A549 (cell line): ENCODE results near the gene CMPK2. TPM values are rescaled to one million over a fixed set of nuclear protein-coding genes. Genes with fewer than 3 reads are reported as not detected.

Experiments used
- ATAC-seq, 2 experiments: fragments of 200-7000 bp in 1 of 2; fragments of >200 bp in 1 of 2; cut with Nextera tagmentation in 1 of 2; cut with Tn5 transposase in 1 of 2; 3 replicates each; pipeline versions ENCODE4 v1.8.0 to v1.9.1; 2018 to 2020; ENCODE audit warnings: mild to moderate bottlenecking in 1 of 2, moderate library complexity in 1 of 2
- CTCF ChIA-PET: fragments of 300-600 bp; sonication (Branson Sonifier 250); formaldehyde crosslinking; extraction: SDS; loops from one replicate; lab custom pipeline; 2021; ENCODE audit warnings: antibody characterized with exemption, inconsistent platforms; lab: Yijun Ruan, JAX
- POLR2A ChIA-PET: fragments of 350-600 bp; formaldehyde crosslinking; extraction: SDS; loops from one replicate; lab custom pipeline; 2021; ENCODE audit warnings: antibody characterized with exemption, inconsistent platforms; lab: Yijun Ruan, JAX
- DNase-seq, 2 experiments: peaks; one replicate each; pipeline versions ENCODE4 v3.0.0 to v3.0.0-alpha.2; 2011 to 2016; ENCODE audit warnings: low read depth in 1 of 2, low spot score in 1 of 2
- FAIRE-seq: peaks from 2 replicates; lab custom pipeline; 2011; peaks lifted over from hg19 to GRCh38; lab: Jason Lieb, UNC
- H3K27ac ChIP-seq, 2 experiments: fragments of >200 bp; sonication (Bioruptor Twin); formaldehyde crosslinking; 3 replicates each; pipeline ENCODE4 v1.5.1; 2016 to 2017
- H3K4me1 ChIP-seq: fragments of >200 bp; sonication (Bioruptor Twin); formaldehyde crosslinking; 3 replicates; pipeline ENCODE4 v1.6.1; 2016
- H3K4me2 ChIP-seq: fragments of >200 bp; sonication (Bioruptor Twin); formaldehyde crosslinking; 3 replicates; pipeline ENCODE4 v1.6.1; 2016
- H3K4me3 ChIP-seq: fragments of >200 bp; sonication (Bioruptor Twin); formaldehyde crosslinking; 3 replicates; pipeline ENCODE4 v1.5.1; 2016
- H3K9me3 ChIP-seq: fragments of >200 bp; sonication (Bioruptor Twin); formaldehyde crosslinking; 3 replicates; pipeline ENCODE4 v1.6.1; 2016
- BCL3 ChIP-seq: fragments of >200 bp; sonication (Bioruptor Twin); formaldehyde crosslinking; IDR thresholded peaks from 3 replicates; pipeline ENCODE4 v1.6.1; 2016
- BHLHE40 ChIP-seq: IDR thresholded peaks from 2 replicates; pipeline ENCODE4 v1.6.1; 2012; ENCODE audit warnings: low read depth, low read length, inconsistent platforms
- EHF ChIP-seq: fragments of 250-450 bp; sonication (Bioruptor Pico); IDR thresholded peaks from 2 replicates; pipeline ENCODE4 v1.5.0; 2020; ENCODE audit warnings: mild to moderate bottlenecking
- ELK1 ChIP-seq: fragments of 150-350 bp; IDR thresholded peaks from 2 replicates; pipeline ENCODE4 v1.6.1; 2014; ENCODE audit warnings: low read depth, mild to moderate bottlenecking, low read length
- EP300 ChIP-seq, 2 experiments: fragments of >200 bp; sonication (Bioruptor Twin); formaldehyde crosslinking; IDR thresholded peaks; 2 replicates in 1 of 2; 3 replicates in 1 of 2; pipeline ENCODE4 v1.6.1; 2016 to 2017
- ESRRA ChIP-seq: fragments of 150-350 bp; IDR thresholded peaks from 2 replicates; pipeline ENCODE4 v1.6.1; 2014; ENCODE audit warnings: mild to moderate bottlenecking, low read length, borderline replicate concordance
- FOXS1 ChIP-seq: fragments of 250-450 bp; sonication (Bioruptor Pico); IDR thresholded peaks from 2 replicates; pipeline ENCODE4 v1.5.0; 2020; ENCODE audit warnings: mild to moderate bottlenecking, moderate library complexity
- HDAC2 ChIP-seq: fragments of 200-600 bp; sonication (generic); IDR thresholded peaks from 2 replicates; pipeline ENCODE4 v1.6.1; 2016
- JUN ChIP-seq, 2 experiments: fragments of >200 bp; sonication (Bioruptor Twin); formaldehyde crosslinking; IDR thresholded peaks; 2 replicates in 1 of 2; 3 replicates in 1 of 2; pipeline ENCODE4 v1.6.1; 2016 to 2017
- JUNB ChIP-seq: fragments of >200 bp; sonication (Bioruptor Twin); formaldehyde crosslinking; IDR thresholded peaks from 2 replicates; pipeline ENCODE4 v1.6.1; 2016
- KDM1A ChIP-seq: fragments of 200-600 bp; sonication (generic); IDR thresholded peaks from 2 replicates; pipeline ENCODE4 v1.6.1; 2016; ENCODE audit warnings: low read depth, mild to moderate bottlenecking
- MAZ ChIP-seq: fragments of 150-350 bp; IDR thresholded peaks from 2 replicates; pipeline ENCODE4 v1.6.1; 2014; ENCODE audit warnings: antibody characterized with exemption, low read depth, low read length, borderline replicate concordance
- NFE2L2 ChIP-seq: fragments of 150-350 bp; conservative IDR thresholded peaks from 2 replicates; pipeline ENCODE4 v1.6.1; 2014; ENCODE audit warnings: low read length
- NPAS2 ChIP-seq: fragments of 250-450 bp; sonication (Bioruptor Pico); IDR thresholded peaks from 2 replicates; pipeline ENCODE4 v1.8.0; 2022; ENCODE audit warnings: mild to moderate bottlenecking, moderate library complexity, borderline replicate concordance
- PHF8 ChIP-seq: fragments of 200-600 bp; sonication (generic); IDR thresholded peaks from 2 replicates; pipeline ENCODE4 v1.6.1; 2016; ENCODE audit warnings: low read depth, mild to moderate bottlenecking, antibody characterized with exemption, moderate library complexity, borderline replicate concordance
- POLR2A ChIP-seq: IDR thresholded peaks from 2 replicates; pipeline ENCODE4 v1.6.1; 2012; ENCODE audit warnings: mild to moderate bottlenecking, low read length
- POLR2AphosphoS2 ChIP-seq: conservative IDR thresholded peaks from 2 replicates; pipeline ENCODE4 v1.6.1; 2012; ENCODE audit warnings: low read length, improper control_type of control experiment, inconsistent platforms
- RAD21 ChIP-seq, 2 experiments: fragments of >200 bp in 1 of 2; sonication (Bioruptor Twin) in 1 of 2; formaldehyde crosslinking in 1 of 2; IDR thresholded peaks in 1 of 2; conservative IDR thresholded peaks in 1 of 2; 2 replicates in 1 of 2; 3 replicates in 1 of 2; pipeline ENCODE4 v1.6.1; 2012 to 2018; ENCODE audit warnings: inconsistent platforms in 1 of 2
- SREBF2 ChIP-seq: fragments of 450-650 bp; IDR thresholded peaks from 2 replicates; pipeline ENCODE4 v1.6.1; 2014; ENCODE audit warnings: mild to moderate bottlenecking, moderate library complexity
- ZC3H11A ChIP-seq: fragments of 450-650 bp; IDR thresholded peaks from 2 replicates; pipeline ENCODE4 v1.6.1; 2014; ENCODE audit warnings: antibody characterized with exemption, mild to moderate bottlenecking
- ZFP36 ChIP-seq: fragments of 450-650 bp; IDR thresholded peaks from 2 replicates; pipeline ENCODE4 v1.6.1; 2014; ENCODE audit warnings: borderline replicate concordance; ENCODE audit not compliant: partially characterized antibody
- ZSCAN20 ChIP-seq: fragments of 250-450 bp; sonication (Bioruptor Pico); IDR thresholded peaks from 2 replicates; pipeline ENCODE4 v1.8.0; 2022; ENCODE audit warnings: mild to moderate bottlenecking, moderate library complexity
- WGBS: methylation state at CpG from one replicate; pipeline ENCODE4 v1.1.6; 2017; ENCODE audit errors: missing lambda C conversion rate; 5-methylcytosine and 5-hydroxymethylcytosine counted together
- polyA plus RNA-seq, 4 experiments: library from polyadenylated mRNA; depleted of rRNA in 3 of 4; stranded (reverse); fragments of >200 nt; fragmentation: RNase III in 1 of 4; extraction: RNeasy Plus Mini Kit Qiagen cat#74134 plus additional on column Dnase treatment in 1 of 4; gene quantifications; 2 replicates in 3 of 4; 3 replicates in 1 of 4; pipeline ENCODE4 v1.2.3, GENCODE V29; 2011 to 2017
- TF ChIP-seq, protein P1 (sequence below): IDR thresholded peaks from 2 replicates; pipeline ENCODE4 v1.6.1; 2012
- TF ChIP-seq, protein P2 (sequence below): fragments of >200 bp; sonication (Bioruptor Twin); formaldehyde crosslinking; IDR thresholded peaks from 2 replicates; pipeline ENCODE4 v1.6.1; 2016
- TF ChIP-seq, protein P3 (sequence below): fragments of 250-450 bp; sonication (Bioruptor Pico); IDR thresholded peaks from 2 replicates; pipeline ENCODE4 v1.5.0; 2021; ENCODE audit warnings: mild to moderate bottlenecking, moderate library complexity, borderline replicate concordance

CMPK2 gene
- polyA plus RNA-seq, 2 of the 4 experiments (the other 2 are of a cell fraction), result 0.12 to 0.41 TPM

DNA sequence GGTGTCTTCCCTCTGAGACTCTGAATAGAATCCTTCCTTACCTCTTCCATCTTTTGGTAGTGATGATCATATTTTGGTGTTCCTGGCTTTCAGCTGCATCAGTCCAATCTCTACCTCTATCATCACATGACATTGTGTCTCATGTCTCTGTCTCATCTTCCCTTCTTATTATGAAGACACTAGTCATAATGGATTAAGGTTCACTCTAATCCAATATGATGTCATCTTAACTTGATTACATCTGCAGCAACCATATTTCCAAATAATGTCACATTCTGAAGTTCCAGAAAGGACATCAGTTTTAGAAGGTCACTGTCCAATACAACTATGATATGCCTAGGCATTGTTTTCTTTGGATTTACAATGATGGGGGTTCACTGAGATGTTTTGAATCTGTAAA lies 31.5 kb downstream of the CMPK2 start:
- DNase-seq (no peak), FAIRE-seq (no peak), ATAC-seq (no peak)
- Histone ChIP-seq H3K4me1 (no peaks in the 10 kb centered on the region), H3K9me3 (0 out of 3 replicates have a peak, but pooled peaks cover 7% of the 10 kb centered on the region), H3K4me2 (no peak overlapping the region), H3K4me3 (no peak overlapping the region), H3K27ac (no peak overlapping the region)
- ChIA-PET POLR2A (no interaction called here), CTCF (no interaction called here)
- TF ChIP-seq, protein P1, sequence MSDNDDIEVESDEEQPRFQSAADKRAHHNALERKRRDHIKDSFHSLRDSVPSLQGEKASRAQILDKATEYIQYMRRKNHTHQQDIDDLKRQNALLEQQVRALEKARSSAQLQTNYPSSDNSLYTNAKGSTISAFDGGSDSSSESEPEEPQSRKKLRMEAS, result no peak
- TF ChIP-seq JUN (IDR thresholded peaks at IDR 0.05) (no peak), ELK1 (no peak), FOXS1 (CRISPR knock-in tag) (no peak), HDAC2 (no peak), MAZ (no peak), NFE2L2 (no peak), PHF8 (no peak), ZFP36 (no peak), BHLHE40 (no peak)

GRCh38 chr2:6833300-6833604 lies 32.5 kb downstream of the CMPK2 start:
- DNase-seq (no peak), FAIRE-seq (no peak), ATAC-seq (no peak)
- no peak for TF ChIP-seq JUNB
- TF ChIP-seq EP300 (IDR thresholded peaks at IDR 0.05), result no peak
- TF ChIP-seq RAD21 (conservative IDR thresholded peaks at IDR 0.05 in 1 of 2, IDR thresholded peaks at IDR 0.05 in 1 of 2), result no peak
- no peak for TF ChIP-seq ESRRA
- TF ChIP-seq HDAC2, result no peak
- no peak for TF ChIP-seq ZC3H11A
- no peak for TF ChIP-seq NPAS2 (CRISPR knock-in tag)
- no peak for TF ChIP-seq EHF (CRISPR knock-in tag)
- no peak for TF ChIP-seq BHLHE40
- no peak for TF ChIP-seq SREBF2
- TF ChIP-seq BCL3, result no peak
- TF ChIP-seq ZFP36, result no peak
- TF ChIP-seq, protein P2, sequence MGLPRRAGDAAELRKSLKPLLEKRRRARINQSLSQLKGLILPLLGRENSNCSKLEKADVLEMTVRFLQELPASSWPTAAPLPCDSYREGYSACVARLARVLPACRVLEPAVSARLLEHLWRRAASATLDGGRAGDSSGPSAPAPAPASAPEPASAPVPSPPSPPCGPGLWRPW, result no peak
- no peak for TF ChIP-seq KDM1A
- Histone ChIP-seq H3K4me2 (no peak overlapping the region), H3K4me3 (no peak overlapping the region), H3K27ac (no peak overlapping the region), H3K9me3 (0 out of 3 replicates have a peak, but pooled peaks cover 7% of the 10 kb centered on the region), H3K4me1 (no peaks in the 10 kb centered on the region)
- ChIA-PET CTCF (no interaction called here), POLR2A (no interaction called here)
- WGBS, result 41% methylated on average over 2 of the region's 2 CpGs

- 1% methylated on average over 2 of the region's 2 CpGs for WGBS
- H3K4me2 ChIP-seq, result no peak overlapping the region
- TF ChIP-seq POLR2AphosphoS2 (no peak), JUNB (no peak), JUN (IDR thresholded peaks at IDR 0.05) (no peak), ZSCAN20 (CRISPR knock-in tag) (no peak), POLR2A (no peak)
- TF ChIP-seq, protein P3, sequence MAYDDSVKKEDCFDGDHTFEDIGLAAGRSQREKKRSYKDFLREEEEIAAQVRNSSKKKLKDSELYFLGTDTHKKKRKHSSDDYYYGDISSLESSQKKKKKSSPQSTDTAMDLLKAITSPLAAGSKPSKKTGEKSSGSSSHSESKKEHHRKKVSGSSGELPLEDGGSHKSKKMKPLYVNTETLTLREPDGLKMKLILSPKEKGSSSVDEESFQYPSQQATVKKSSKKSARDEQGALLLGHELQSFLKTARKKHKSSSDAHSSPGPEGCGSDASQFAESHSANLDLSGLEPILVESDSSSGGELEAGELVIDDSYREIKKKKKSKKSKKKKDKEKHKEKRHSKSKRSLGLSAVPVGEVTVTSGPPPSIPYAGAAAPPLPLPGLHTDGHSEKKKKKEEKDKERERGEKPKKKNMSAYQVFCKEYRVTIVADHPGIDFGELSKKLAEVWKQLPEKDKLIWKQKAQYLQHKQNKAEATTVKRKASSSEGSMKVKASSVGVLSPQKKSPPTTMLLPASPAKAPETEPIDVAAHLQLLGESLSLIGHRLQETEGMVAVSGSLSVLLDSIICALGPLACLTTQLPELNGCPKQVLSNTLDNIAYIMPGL (CRISPR knock-in tag), result no peak
- ChIA-PET POLR2A (no interaction called here), CTCF (no interaction called here)
- FAIRE-seq, result no peak
- H3K4me1 ChIP-seq, result no peaks in the 10 kb centered on the region
- H3K27ac ChIP-seq, result no peak overlapping the region
- H3K9me3 ChIP-seq, result 0 out of 3 replicates have a peak, but pooled peaks cover 7% of the 10 kb centered on the region
- no peak overlapping the region for H3K4me3 ChIP-seq
- no peak for DNase-seq
- ATAC-seq, result no peak
These were observed 33.0 kb downstream of the CMPK2 start for GRCh38 chr2:6832596-6833299.
